H1 (cell line): ENCODE data around the gene FOSB. TPM values are rescaled to one million over a fixed set of nuclear protein-coding genes. Genes with fewer than 3 reads are reported as not detected.

Source experiments
- ATF3 ChIP-seq: IDR thresholded peaks from 2 replicates; pipeline ENCODE4 v1.6.1; 2011; ENCODE audit warnings: low read depth, mild to moderate bottlenecking, low read length; ENCODE audit not compliant: insufficient read depth
- CTCF ChIP-seq, 3 experiments: IDR thresholded peaks; 1 replicate in 2 of 3; 2 replicates in 1 of 3; pipeline versions ENCODE4 v1.5.1 to v1.6.1; 2011; ENCODE audit warnings: low read length in 3 of 3, mild to moderate bottlenecking in 3 of 3, inconsistent platforms in 2 of 3, low read depth in 1 of 3, moderate library complexity in 1 of 3; ENCODE audit not compliant: insufficient read depth in 1 of 3; ENCODE audit errors: control extremely low read depth in 1 of 3
- EP300 ChIP-seq, 2 experiments: IDR thresholded peaks; 1 replicate in 1 of 2; 2 replicates in 1 of 2; pipeline ENCODE4 v1.6.1; 2011 to 2012; ENCODE audit warnings: low read depth in 2 of 2, low read length in 2 of 2, mild to moderate bottlenecking in 2 of 2, borderline replicate concordance in 1 of 2, inconsistent platforms in 1 of 2, moderate library complexity in 1 of 2
- GTF2F1 ChIP-seq: IDR thresholded peaks from 2 replicates; pipeline ENCODE4 v1.6.1; 2012; ENCODE audit warnings: low read depth, low read length, improper control_type of control experiment, borderline replicate concordance
- RXRA ChIP-seq: IDR thresholded peaks from 2 replicates; pipeline ENCODE4 v1.6.1; 2011; ENCODE audit warnings: low read depth, mild to moderate bottlenecking, low read length, moderate library complexity; ENCODE audit not compliant: insufficient read depth
- polyA plus RNA-seq, 7 experiments: library from polyadenylated mRNA; depleted of rRNA in 3 of 7; stranded (reverse) in 5 of 7; unstranded in 2 of 7; fragments of >200 nt in 5 of 7; fragments of 200-250 nt in 2 of 7; gene quantifications; 1 replicate in 5 of 7; 2 replicates in 1 of 7; 4 replicates in 1 of 7; pipeline versions ENCODE4 v1.2.1 to v1.2.3, GENCODE V29; 2011 to 2013; ENCODE audit warnings: missing spikeins in 2 of 7, mixed read lengths in 2 of 7
- total RNA-seq: library from RNA; stranded (reverse); fragmentation: NEBNext Ultra II Directional; extraction: Animal tissue kit (Norgen Biotek cat#: 25700); gene quantifications from 2 replicates; pipeline ENCODE4 v1.2.1, GENCODE V29; 2021

FOSB gene
- total and polyA plus RNA-seq, 2 of the 8 experiments (the other 6 are each of a cell fraction or from before 2014, with no cell fraction given), result 0.44 to 2.7 TPM

- TF ChIP-seq GTF2F1 (no peak), EP300 (IDR thresholded peaks at IDR 0.05; ENCODE audit: borderline replicate concordance in 1 of 2, low read depth in 2 of 2, low read length in 2 of 2) (no peak), RXRA (no peak), ATF3 (no peak), CTCF (IDR thresholded peaks at IDR 0.05; ENCODE audit: control extremely low read depth in 1 of 3, insufficient read depth in 1 of 3, low read depth in 1 of 3, low read length in 3 of 3) (peak in 2 of 3 experiments; percentile 30 to 64; a peak in 2 of 4 replicates)
Observed at GRCh38 chr19:45446295-45446694, 21.5 kb upstream of the FOSB start (continued).
